Parathyroid adenoma (tissue), 2 donors: ENCODE measurements around the gene ARHGEF5.
"Not testable (repeated sequence)": the region's sequence is repeated elsewhere in the genome, so short reads cannot be mapped to it uniquely, and the experiment has no call there.

ENCODE experiments used
- H2AFZ ChIP-seq: fragments of 300-600 bp; sonication (generic); one replicate; pipeline ENCODE4 v1.7.0; 2017; ENCODE audit warnings: antibody characterized with exemption, mild to moderate bottlenecking
- H3K27ac ChIP-seq: fragments of 300-600 bp; sonication (generic); one replicate; pipeline ENCODE4 v1.7.0; 2017
- H3K27me3 ChIP-seq: fragments of 300-600 bp; sonication (generic); one replicate; pipeline ENCODE4 v1.7.0; 2017; ENCODE audit warnings: low read length; ENCODE audit not compliant: control insufficient read depth, insufficient read depth
- H3K36me3 ChIP-seq: fragments of 300-600 bp; sonication (generic); one replicate; pipeline ENCODE4 v1.7.0; 2017; ENCODE audit warnings: low read length; ENCODE audit not compliant: control insufficient read depth, insufficient read depth
- H3K4me1 ChIP-seq: fragments of 300-600 bp; sonication (generic); one replicate; pipeline ENCODE4 v1.7.0; 2017; ENCODE audit warnings: control low read depth
- H3K4me2 ChIP-seq: fragments of 300-600 bp; sonication (generic); one replicate; pipeline ENCODE4 v1.7.0; 2017; ENCODE audit warnings: low read length
- H3K4me3 ChIP-seq: fragments of 300-600 bp; sonication (generic); one replicate; pipeline ENCODE4 v1.7.0; 2017; ENCODE audit warnings: low read depth, low read length
- H3K79me2 ChIP-seq: fragments of 300-600 bp; sonication (generic); one replicate; pipeline ENCODE4 v1.7.0; 2017; ENCODE audit warnings: control low read depth
- H3K9ac ChIP-seq: fragments of 300-600 bp; sonication (generic); one replicate; pipeline ENCODE4 v1.7.0; 2017; ENCODE audit warnings: mild to moderate bottlenecking
- H3K9me3 ChIP-seq: fragments of 300-600 bp; sonication (generic); one replicate; pipeline ENCODE4 v1.7.0; 2017; ENCODE audit warnings: low read length; ENCODE audit not compliant: control insufficient read depth
- CTCF ChIP-seq: fragments of 300-600 bp; sonication (generic); IDR thresholded peaks from one replicate; pipeline ENCODE4 v1.7.0; 2017; ENCODE audit warnings: antibody characterized with exemption, mild to moderate bottlenecking
- donor health status: primary hyperparathyroidism.

The ARHGEF5 gene

GRCh38 chr7:144414815-144415214, 59.6 kb downstream of the ARHGEF5 start:
- TF ChIP-seq CTCF: no peak
- Histone ChIP-seq H3K4me1 (no peaks in the 10 kb centered on the region), H3K27ac (no peak overlapping the region)

GRCh38 chr7:144415858-144416257, 60.7 kb downstream of the ARHGEF5 start:
- no peak overlapping the region for H3K4me2 ChIP-seq
- H3K9me3 ChIP-seq: no peaks in the 10 kb centered on the region
- no peaks in the 10 kb centered on the region for H3K36me3 ChIP-seq
- no peaks in the 10 kb centered on the region for H3K4me1 ChIP-seq
- no peak overlapping the region for H3K4me3 ChIP-seq
- no peak overlapping the region for H2AFZ ChIP-seq
- no peaks in the 10 kb centered on the region for H3K79me2 ChIP-seq
- H3K9ac ChIP-seq: no peak overlapping the region
- H3K27ac ChIP-seq: no peak overlapping the region
- no peaks in the 10 kb centered on the region for H3K27me3 ChIP-seq
- TF ChIP-seq CTCF: no peak

More at GRCh38 chr7:144414815-144415214, 59.6 kb downstream of the ARHGEF5 start:
- no peak overlapping the region for H2AFZ ChIP-seq
- H3K36me3 ChIP-seq: no peaks in the 10 kb centered on the region
- no peaks in the 10 kb centered on the region for H3K79me2 ChIP-seq
- no peaks in the 10 kb centered on the region for H3K27me3 ChIP-seq
- H3K4me3 ChIP-seq: no peak overlapping the region
- no peak overlapping the region for H3K9ac ChIP-seq
- H3K4me2 ChIP-seq: no peak overlapping the region
- no peaks in the 10 kb centered on the region for H3K9me3 ChIP-seq

GRCh38 chr7:144416341-144416740, 61.1 kb downstream of the ARHGEF5 start:
- H3K79me2 ChIP-seq: no peaks in the 10 kb centered on the region
- no peaks in the 10 kb centered on the region for H3K4me1 ChIP-seq
- H3K4me2 ChIP-seq: no peak overlapping the region
- H3K9ac ChIP-seq: no peak overlapping the region
- H3K9me3 ChIP-seq: no peaks in the 10 kb centered on the region
- H3K27ac ChIP-seq: no peak overlapping the region
- no peaks in the 10 kb centered on the region for H3K36me3 ChIP-seq
- TF ChIP-seq CTCF: no peak
- H2AFZ ChIP-seq: no peak overlapping the region
- no peaks in the 10 kb centered on the region for H3K27me3 ChIP-seq
- no peak overlapping the region for H3K4me3 ChIP-seq

GRCh38 chr7:144418931-144419330, 63.7 kb downstream of the ARHGEF5 start:
- H3K9me3 ChIP-seq, H3K27me3 ChIP-seq, H3K4me1 ChIP-seq, H3K4me2 ChIP-seq, H3K79me2 ChIP-seq, H3K9ac ChIP-seq, H3K27ac ChIP-seq, H3K4me3 ChIP-seq, H2AFZ ChIP-seq, H3K36me3 ChIP-seq: not testable (repeated sequence)

- H3K4me3 ChIP-seq, H3K9ac ChIP-seq, H3K9me3 ChIP-seq, H3K36me3 ChIP-seq, H2AFZ ChIP-seq, H3K27me3 ChIP-seq, H3K4me2 ChIP-seq, H3K4me1 ChIP-seq, H3K27ac ChIP-seq, H3K79me2 ChIP-seq: not testable (repeated sequence)
Measured at GRCh38 chr7:144427539-144427938, 72.3 kb downstream of the ARHGEF5 start.

- Histone ChIP-seq H3K4me2 (no peak overlapping the region), H3K4me3 (no peak overlapping the region), H3K9ac (no peak overlapping the region), H3K79me2 (no peaks in the 10 kb centered on the region), H2AFZ (no peak overlapping the region), H3K27ac (no peak overlapping the region), H3K9me3 (no peaks in the 10 kb centered on the region), H3K27me3 (no peaks in the 10 kb centered on the region), H3K36me3 (no peaks in the 10 kb centered on the region), H3K4me1 (no peaks in the 10 kb centered on the region)
- no peak for TF ChIP-seq CTCF
Measured at GRCh38 chr7:144428431-144428830, 73.2 kb downstream of the ARHGEF5 start.
